Midbrain (tissue), 1 donor: ENCODE data around the gene GCAT.

ENCODE experiments used
- DNase-seq: peaks from one replicate; lab custom pipeline; 2025; lab: John Stamatoyannopoulos, UW

Gene GCAT

DNA sequence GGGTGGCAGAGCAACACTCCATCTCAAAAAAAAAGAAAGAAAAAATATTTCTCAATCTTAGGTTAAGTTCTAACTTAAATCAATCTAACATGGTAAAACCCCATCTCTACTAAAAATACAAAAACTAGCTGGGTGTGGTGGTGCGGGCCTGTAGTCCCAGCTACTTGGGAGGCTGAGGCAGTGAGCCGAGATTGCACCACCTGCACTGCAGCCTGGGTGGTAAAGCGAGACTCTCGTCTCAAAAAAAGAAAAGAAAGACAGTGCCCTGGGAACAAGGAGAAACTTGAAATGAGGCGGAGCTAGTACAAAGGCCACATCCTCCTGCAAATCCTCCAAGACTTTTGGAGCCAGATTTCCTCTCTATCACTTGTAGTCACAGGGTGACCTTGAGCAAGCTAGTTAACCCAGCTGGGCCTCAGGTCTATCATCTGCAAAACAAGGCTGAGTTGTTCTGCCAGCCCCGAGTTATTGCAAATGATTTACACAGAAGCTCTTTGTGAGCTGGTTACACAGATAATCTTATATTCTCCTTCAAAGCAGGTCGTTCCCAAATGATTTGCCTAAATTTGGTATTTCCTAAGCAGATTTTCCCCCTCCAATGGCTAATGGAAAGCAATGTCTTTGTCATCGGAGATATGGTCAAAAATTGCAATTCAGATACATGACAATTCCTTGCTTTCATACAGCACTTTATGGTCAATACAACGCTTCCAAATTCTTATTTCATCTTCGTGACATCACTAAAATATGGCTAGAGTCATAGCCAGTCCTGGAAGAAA is 34.5 kb downstream of the GCAT start:
- DNase-seq: no peak

DNA sequence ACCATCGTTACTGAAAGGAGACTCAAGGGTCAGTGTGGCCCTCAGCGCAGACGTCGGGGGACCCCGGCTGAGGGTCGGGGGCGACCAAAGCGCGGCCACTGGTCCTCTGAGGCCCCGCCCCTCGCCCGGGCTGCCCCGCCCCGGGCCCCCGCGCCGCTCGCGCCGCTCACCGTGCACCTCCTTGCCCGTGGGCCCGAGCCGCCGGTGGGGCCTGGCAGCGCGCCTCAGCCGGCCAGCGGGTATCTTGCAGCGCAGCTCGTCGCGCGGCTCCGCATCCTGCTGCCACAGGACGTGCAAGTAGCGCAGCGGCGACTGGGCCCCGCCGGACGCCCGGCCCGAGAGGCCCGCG is 36.0 kb downstream of the GCAT start:
- DNase-seq: no peak

DNA sequence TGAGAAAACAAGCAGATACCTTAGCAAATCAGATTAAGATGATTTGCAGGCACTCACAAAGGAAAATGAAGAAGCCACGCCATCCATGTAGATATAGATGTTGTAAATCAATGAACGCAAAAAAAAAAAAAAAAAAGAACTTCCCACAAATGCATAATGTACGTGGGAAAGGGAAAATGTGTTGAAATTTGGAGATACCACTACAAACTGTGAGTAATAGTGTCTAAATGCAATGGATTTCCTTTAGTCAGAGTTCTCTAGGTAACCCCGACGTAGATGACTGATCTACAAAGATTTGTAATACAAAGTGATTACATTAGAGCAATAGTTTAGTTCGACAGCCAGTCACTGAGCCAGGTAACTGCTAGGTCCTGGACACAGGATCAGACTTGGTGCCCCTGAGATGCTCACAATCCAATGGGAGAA is 37.2 kb downstream of the GCAT start:
- no peak for DNase-seq

DNA sequence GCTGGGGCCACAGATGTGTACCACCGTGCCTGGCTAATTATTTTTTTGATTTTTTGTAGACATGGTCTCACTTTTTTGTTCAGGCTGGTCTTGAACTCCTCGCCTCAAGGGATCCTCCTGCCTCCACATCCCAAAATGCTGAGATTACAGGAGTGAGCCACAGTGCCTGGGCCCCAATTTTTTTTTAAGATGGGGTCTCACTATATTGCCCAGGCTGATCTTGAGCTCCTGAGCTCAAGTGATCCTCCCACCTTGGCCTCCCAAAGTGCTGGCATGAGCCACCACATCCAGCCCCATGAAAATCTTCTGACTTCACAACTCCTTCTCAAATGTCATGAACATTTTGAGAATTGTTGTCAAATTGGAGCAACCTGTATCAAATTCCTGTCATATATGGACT is 38.7 kb downstream of the GCAT start:
- no peak for DNase-seq

DNA sequence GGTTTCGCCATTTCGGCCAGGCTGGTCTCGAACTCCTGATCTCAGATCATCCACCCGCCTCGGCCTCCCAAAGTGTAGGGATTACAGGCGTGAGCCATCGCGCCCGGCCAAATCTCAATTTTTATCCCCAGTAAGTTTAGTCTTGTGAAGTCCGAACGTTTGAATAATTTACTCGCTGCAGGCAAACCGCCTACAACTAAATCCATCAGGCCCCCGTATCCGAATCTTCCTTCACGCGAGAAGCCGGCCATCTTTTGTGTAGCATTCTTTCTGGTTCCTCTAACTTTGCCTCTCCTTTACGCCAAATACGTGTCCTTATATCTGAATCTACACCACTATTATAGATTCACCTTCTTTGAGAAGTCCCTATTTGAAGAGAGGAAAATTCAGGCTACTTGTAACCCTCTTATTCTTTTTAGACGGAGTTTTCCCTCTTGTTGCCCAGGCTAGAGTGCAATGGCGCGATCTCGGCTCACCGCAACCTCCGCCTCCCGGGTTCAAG is 40.9 kb downstream of the GCAT start:
- DNase-seq: no peak

DNA sequence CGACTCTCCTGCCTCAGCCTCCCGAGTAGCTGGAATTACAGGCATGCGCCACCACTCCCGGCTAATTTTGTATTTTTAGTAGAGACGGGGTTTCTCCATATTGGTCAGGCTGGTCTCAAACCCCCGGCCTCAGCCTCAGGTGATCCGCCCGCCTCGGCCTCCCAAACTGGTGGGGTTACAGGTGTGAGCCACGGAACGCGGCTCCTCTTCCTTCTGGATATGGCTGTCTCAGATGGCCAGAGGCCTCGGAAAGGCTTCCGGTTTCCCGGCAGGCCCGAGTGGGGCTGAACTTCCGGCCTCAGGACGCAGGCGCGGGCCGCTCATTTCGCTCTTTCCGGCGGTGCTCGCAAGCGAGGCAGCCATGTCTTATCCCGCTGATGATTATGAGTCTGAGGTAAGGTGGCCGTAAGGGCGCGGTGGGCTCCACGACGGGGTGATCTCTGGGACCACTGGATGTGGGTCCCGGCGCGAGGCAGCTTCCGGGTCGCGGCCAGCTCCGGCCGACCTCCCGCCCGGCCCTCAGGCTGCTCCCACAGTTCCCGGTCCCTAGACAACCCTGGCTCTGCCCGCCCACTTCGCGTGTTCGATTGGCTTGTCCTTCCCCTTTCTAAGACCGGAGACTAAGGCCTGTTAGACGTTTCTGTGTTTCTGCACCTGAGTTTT is 41.5 kb downstream of the GCAT start, which contains the start of gene EIF3L:
TSS of gene EIF3L (plus strand) at position 331 of the 663 bp plus-strand sequence. CDS start at position 362, 31 bp downstream.
- peak; percentile 94 for DNase-seq

DNA sequence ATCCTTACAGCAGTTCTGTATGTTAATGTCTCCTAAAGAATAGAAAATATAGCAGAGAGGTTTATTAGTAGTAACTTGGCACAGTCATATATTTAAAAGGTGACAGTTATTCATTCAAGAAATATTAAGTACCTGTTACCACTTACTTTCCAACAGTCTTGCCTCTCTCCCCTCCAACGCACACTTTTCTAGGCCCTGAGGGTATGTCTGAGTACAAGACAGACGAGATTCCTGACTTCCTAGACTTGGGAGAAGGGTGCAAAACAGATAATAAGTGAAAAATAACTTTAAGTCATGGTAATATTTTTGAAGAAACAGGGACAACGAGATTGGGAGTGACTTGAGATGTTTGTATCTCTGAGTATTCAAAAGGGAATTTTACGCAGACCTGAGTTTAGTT is 43.1 kb downstream of the GCAT start:
- DNase-seq: no peak

DNA sequence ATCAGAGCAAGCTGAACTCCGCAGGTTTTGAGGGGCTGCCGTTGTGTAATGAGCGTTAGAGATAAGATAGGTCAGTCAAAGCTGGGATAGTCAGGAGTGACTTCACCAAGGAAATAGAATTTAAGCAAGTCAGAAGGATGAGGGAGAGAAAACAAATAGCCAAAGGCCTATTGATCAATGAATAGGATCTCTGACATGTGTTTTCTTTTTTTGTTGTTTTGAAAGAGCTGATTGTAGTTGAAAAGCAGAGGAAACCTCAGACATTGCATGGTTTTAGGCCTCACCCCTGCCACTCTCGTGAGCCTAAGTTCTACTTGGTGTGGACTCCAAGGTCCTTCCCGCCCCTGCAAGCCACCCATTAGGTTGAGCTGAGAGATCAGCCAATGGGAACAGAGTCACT is 44.7 kb downstream of the GCAT start:
- no peak for DNase-seq

DNA sequence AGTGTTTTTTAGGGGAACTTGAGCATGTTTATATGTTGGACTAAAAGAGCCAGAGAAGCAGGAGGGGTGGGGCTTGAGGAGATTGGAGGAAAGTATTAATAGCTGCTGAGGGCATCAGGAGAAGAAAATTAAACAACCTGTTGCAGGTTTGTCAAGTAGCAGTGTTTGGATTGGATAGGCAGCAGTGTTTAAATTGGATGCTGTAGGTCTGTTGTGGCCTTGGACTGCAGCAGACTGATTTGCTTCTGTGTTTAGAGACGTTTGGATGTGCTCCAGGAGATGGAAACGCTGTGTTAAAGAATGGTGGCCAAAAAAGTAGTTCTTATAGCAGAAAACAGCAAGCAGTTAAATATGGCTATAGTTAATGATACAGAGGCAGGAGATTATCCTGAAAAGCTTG is 47.2 kb downstream of the GCAT start:
- no peak for DNase-seq

DNA sequence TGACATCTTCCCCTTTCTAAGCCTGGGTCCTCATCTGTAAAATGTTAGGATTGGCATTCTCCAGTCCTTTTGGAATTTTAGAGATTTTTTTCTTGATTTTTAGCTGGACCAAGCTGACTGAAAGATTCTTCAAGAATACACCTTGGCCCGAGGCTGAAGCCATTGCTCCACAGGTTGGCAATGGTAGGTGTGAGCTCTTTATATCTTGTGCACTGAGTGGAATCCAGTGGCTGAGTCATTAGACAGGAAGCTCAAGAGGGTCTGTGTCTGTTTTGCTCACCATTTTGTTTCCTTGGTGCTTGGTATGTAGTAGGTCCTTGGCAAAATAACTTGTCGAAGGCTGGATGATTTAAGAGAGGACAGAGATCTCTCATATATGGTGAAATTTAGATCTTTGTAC is 47.7 kb downstream of the GCAT start:
- no peak for DNase-seq

DNA sequence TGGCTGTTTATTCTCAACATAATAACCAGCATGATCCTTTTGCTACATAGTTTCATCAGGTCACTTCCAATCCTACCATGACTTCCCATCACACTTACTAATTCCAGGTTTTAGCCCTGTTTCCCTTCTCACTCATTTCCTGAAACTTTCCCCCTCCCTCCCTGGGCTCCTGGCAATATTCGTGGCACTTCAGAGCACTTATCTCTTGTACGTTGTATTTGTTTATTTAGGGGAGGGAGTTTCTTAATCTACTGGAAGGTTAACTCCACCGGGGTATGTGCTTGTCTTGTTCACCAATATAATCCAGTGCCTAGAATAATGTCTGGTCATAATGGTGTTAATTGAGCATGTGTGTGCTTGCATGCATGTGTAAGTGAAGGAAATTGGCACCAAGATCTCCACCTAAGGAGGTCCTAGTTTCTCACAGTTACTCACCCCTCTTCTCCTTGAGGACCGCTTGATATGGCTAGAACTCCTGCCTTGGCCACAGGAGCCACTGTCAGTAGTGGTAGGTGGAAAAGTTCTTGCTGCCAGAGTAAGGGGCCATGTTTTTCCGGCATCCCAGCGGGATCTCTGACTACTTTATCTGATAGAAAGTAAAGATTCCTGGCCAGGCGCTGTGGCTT is 53.2 kb downstream of the GCAT start:
- no peak for DNase-seq

DNA sequence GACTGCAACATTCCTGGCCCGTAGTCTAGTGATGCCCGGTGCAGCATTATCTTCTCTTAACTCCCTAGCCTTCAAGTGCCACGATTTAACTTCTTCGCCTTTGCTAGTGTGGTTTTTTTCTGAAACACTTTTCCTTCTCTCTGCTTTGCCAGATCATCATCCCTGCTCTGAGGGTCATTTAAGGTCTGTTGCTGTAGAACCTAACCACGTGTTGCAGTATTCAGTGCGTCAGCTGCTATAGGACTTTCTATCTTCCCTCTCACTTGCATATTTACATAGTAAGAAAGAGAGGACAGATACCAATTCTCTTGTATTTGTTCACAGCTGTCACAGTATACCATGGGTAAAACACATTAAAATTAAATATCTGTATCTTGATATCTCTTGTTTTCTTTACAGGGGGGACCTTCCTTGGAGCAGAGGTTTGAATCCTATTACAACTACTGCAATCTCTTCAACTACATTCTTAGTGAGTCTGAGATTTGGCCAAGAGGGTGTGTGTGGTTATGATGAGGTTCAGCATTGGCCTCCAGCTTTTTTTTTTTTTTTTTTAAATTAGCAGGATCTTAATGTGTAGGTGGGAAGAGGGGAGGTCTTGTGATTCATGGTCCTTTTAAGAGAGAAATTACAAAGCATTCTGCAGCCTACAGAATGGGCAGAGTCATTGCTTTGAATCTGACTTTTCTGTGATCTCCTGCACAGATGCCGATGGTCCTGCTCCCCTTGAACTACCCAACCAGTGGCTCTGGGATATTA is 55.0 kb downstream of the GCAT start:
- DNase-seq: no peak

DNA sequence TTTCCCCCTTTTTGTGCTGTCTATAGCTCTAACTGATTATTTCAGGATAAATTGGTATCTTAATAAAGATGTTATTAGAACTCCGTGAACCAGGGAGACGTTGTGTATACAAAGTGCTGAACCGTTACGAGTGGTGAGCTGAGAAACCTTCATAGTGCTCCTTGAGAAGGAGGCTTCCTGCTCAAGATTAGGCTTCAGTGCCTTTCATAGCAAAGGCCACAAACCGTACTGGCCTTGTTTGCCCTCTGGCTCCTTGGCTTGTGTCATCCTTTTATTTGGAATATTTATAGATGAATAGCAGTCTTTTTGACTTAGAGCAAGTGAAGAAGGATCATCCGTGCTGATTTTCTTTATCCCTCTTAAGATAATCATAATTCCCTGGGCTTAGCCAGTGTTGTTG is 57.8 kb downstream of the GCAT start:
- no peak for DNase-seq
